Measurements from ENCODE around the gene GPATCH4.

Gene GPATCH4

GRCh38 chr1:156547434-156547833 lies 53.8 kb downstream of the GPATCH4 start:
- no peak for DNase-seq (ENCODE audit: low spot score)

- no peak for DNase-seq (ENCODE audit: low spot score)
Measured at GRCh38 chr1:156546267-156546666, 55.0 kb downstream of the GPATCH4 start.

- DNase-seq (ENCODE audit: low spot score), result no peak
Measured at GRCh38 chr1:156544592-156545102, 56.6 kb downstream of the GPATCH4 start.
